A673 (cell line): ENCODE results near the gene HIVEP1.

Experiments
- CTCF ChIP-seq: fragments of 300-800, 200-600 bp; sonication (generic); conservative IDR thresholded peaks from 2 replicates; pipeline ENCODE4 v1.5.1; 2017; ENCODE audit warnings: low read depth, mild to moderate bottlenecking, antibody characterized with exemption, low read length, moderate library complexity, mixed read lengths
- EZH2 ChIP-seq: fragments of 200-600 bp; sonication (generic); IDR thresholded peaks from 2 replicates; pipeline ENCODE4 v1.6.1; 2017; ENCODE audit warnings: borderline replicate concordance, low read depth, mild to moderate bottlenecking, mixed read lengths, antibody characterized with exemption, low read length; ENCODE audit not compliant: poor library complexity, severe bottlenecking

- no peak for TF ChIP-seq CTCF
- TF ChIP-seq EZH2: no peak
Observed at GRCh38 chr6:12151433-12151820, 139.3 kb downstream of the HIVEP1 start.
